ENCODE results near the gene SDSL.
A peak's percentile ranks its signal among the peaks of the same experiment; 100 is the strongest.

SDSL gene

GRCh38 chr12:113425960-113426453 is 3.8 kb downstream of the SDSL start:
- H3K27me3 ChIP-seq (replicated peaks; ENCODE audit: control insufficient read depth, insufficient read depth, low read length), result peaks cover 19% of the 10 kb centered on the region
- H3K4me3 ChIP-seq (ENCODE audit: low read length), result no peak overlapping the region
- no peaks in the 10 kb centered on the region for H3K36me3 ChIP-seq (ENCODE audit: control insufficient read depth, insufficient read depth, low read length, severe bottlenecking)
- H3K9ac ChIP-seq (ENCODE audit: low read length), result no peak overlapping the region
- peaks cover 6% of the 10 kb centered on the region for H3K4me1 ChIP-seq (ENCODE audit: control insufficient read depth, insufficient read depth, low read length)
- H3K9me3 ChIP-seq (ENCODE audit: control insufficient read depth, low read length), result peaks cover 7% of the 10 kb centered on the region
- no peak for DNase-seq (ENCODE audit: low read depth)

- Histone ChIP-seq H3K27me3 (replicated peaks; ENCODE audit: control insufficient read depth, insufficient read depth, low read length) (peaks cover 19% of the 10 kb centered on the region), H3K4me1 (ENCODE audit: control insufficient read depth, insufficient read depth, low read length) (peaks cover 3% of the 10 kb centered on the region), H3K36me3 (ENCODE audit: control insufficient read depth, insufficient read depth, low read length, severe bottlenecking) (no peaks in the 10 kb centered on the region), H3K4me3 (ENCODE audit: low read length) (no peak overlapping the region), H3K9me3 (ENCODE audit: control insufficient read depth, low read length) (peaks cover 7% of the 10 kb centered on the region), H3K9ac (ENCODE audit: low read length) (no peak overlapping the region)
- DNase-seq (ENCODE audit: low read depth), result no peak
These were observed 5.7 kb downstream of the SDSL start for GRCh38 chr12:113427882-113428281.

- H3K36me3 ChIP-seq (ENCODE audit: control insufficient read depth, insufficient read depth, low read length, severe bottlenecking), result no peaks in the 10 kb centered on the region
- peaks cover 19% of the 10 kb centered on the region for H3K27me3 ChIP-seq (replicated peaks; ENCODE audit: control insufficient read depth, insufficient read depth, low read length)
- H3K9me3 ChIP-seq (ENCODE audit: control insufficient read depth, low read length), result peaks cover 7% of the 10 kb centered on the region
- no peak overlapping the region for H3K9ac ChIP-seq (ENCODE audit: low read length)
- H3K4me3 ChIP-seq (ENCODE audit: low read length), result no peak overlapping the region
- H3K4me1 ChIP-seq (ENCODE audit: control insufficient read depth, insufficient read depth, low read length), result peaks cover 9% of the 10 kb centered on the region
- no peak for DNase-seq (ENCODE audit: low read depth)
These were observed 6.3 kb downstream of the SDSL start for GRCh38 chr12:113428482-113428881.

DNA sequence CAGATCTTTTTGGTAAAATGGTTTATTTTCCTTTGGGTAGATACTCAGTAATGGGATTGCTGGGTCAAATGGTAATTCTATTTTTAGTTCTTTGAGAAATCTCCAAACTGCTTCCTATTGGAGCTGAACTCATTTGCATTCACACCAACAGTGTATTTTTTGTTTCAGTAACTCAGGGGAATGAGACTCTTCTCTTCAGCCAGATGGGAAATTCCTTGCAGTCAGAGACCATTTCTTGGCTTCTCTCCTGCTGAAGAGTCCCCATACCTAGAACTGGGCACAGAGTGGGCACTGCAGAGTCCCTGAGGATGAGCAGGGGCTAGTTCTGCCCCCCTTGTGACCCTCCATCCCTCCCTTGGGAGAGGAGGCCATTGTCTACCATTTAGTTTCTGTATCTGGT is 10.8 kb downstream of the SDSL start:
- Histone ChIP-seq H3K9me3 (ENCODE audit: control insufficient read depth, low read length) (peaks cover 7% of the 10 kb centered on the region), H3K4me1 (ENCODE audit: control insufficient read depth, insufficient read depth, low read length) (peaks cover 9% of the 10 kb centered on the region), H3K36me3 (ENCODE audit: control insufficient read depth, insufficient read depth, low read length, severe bottlenecking) (no peaks in the 10 kb centered on the region), H3K27me3 (replicated peaks; ENCODE audit: control insufficient read depth, insufficient read depth, low read length) (peaks cover 28% of the 10 kb centered on the region), H3K9ac (ENCODE audit: low read length) (no peak overlapping the region), H3K4me3 (ENCODE audit: low read length) (no peak overlapping the region)
- no peak for DNase-seq (ENCODE audit: low read depth)

GRCh38 chr12:113435367-113435766 is 13.2 kb downstream of the SDSL start:
- H3K27me3 ChIP-seq (replicated peaks; ENCODE audit: control insufficient read depth, insufficient read depth, low read length), result peaks cover 38% of the 10 kb centered on the region
- H3K9ac ChIP-seq (ENCODE audit: low read length), result no peak overlapping the region
- H3K4me3 ChIP-seq (ENCODE audit: low read length), result no peak overlapping the region
- H3K4me1 ChIP-seq (ENCODE audit: control insufficient read depth, insufficient read depth, low read length), result peaks cover 9% of the 10 kb centered on the region
- no peaks in the 10 kb centered on the region for H3K36me3 ChIP-seq (ENCODE audit: control insufficient read depth, insufficient read depth, low read length, severe bottlenecking)
- DNase-seq (ENCODE audit: low read depth), result no peak
- H3K9me3 ChIP-seq (ENCODE audit: control insufficient read depth, low read length), result peaks cover 2% of the 10 kb centered on the region

DNA sequence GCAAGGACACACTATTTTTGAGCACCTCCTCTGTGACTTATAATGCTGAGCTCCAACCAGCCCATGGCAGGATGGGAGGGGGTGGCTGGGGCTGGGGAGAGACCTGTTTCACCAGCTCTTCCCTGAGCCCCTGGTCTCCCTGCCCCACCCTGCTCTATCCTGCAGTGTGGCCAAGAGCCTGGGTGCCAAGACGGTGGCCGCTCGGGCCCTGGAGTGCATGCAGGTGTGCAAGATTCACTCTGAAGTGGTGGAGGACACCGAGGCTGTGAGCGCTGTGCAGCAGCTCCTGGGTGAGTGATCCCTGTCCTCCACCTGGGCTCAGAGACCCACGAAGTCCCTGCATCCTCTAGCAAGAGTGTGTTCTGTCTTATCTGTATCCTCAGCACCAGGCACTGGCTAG is 14.4 kb downstream of the SDSL start:
- no peak for DNase-seq (ENCODE audit: low read depth)
- Histone ChIP-seq H3K36me3 (ENCODE audit: control insufficient read depth, insufficient read depth, low read length, severe bottlenecking) (no peaks in the 10 kb centered on the region), H3K4me1 (ENCODE audit: control insufficient read depth, insufficient read depth, low read length) (peaks cover 9% of the 10 kb centered on the region), H3K9ac (ENCODE audit: low read length) (no peak overlapping the region), H3K27me3 (replicated peaks; ENCODE audit: control insufficient read depth, insufficient read depth, low read length) (peaks cover 50% of the 10 kb centered on the region), H3K9me3 (ENCODE audit: control insufficient read depth, low read length) (no peaks in the 10 kb centered on the region), H3K4me3 (ENCODE audit: low read length) (no peak overlapping the region)

DNA sequence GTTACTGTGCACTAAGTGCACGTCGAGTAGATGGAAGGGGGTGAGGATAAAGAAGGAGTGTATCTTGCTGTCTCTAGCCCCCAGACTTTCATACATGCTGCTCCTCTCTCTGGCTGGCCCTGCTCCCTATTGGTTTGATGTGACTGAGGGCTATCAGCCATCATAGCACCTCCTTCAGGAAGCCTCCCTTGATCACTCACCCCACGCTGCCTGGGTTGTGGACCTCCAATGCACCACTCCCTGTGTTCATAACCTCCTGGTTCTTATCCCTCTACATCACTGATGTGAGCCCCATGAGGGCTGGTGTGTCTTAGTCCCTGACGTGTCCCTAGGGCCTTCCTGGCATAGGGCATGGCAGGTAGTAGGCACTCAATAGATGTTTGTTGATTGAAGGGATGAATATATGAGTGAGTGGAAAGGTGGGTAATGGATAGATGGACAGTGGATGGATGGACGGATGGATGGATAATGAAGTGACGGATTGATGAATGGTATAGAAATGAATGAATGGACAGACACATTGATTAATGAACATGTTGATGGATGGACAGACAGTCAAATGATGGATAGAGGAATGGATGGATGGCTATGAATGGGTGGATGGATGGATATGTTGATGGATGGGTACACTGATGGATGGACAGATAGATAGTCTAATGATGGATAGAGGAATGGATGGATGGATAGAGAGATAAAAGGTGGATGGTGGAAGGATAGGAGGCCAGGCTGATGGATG is 15.0 kb downstream of the SDSL start:
- Histone ChIP-seq H3K9me3 (ENCODE audit: control insufficient read depth, low read length) (no peaks in the 10 kb centered on the region), H3K4me3 (ENCODE audit: low read length) (no peak overlapping the region), H3K9ac (ENCODE audit: low read length) (no peak overlapping the region), H3K36me3 (ENCODE audit: control insufficient read depth, insufficient read depth, low read length, severe bottlenecking) (no peaks in the 10 kb centered on the region), H3K4me1 (ENCODE audit: control insufficient read depth, insufficient read depth, low read length) (peaks cover 9% of the 10 kb centered on the region), H3K27me3 (replicated peaks; ENCODE audit: control insufficient read depth, insufficient read depth, low read length) (peaks cover 56% of the 10 kb centered on the region)
- DNase-seq (ENCODE audit: low read depth), result no peak

- Histone ChIP-seq H3K4me1 (ENCODE audit: control insufficient read depth, insufficient read depth, low read length) (peaks cover 8% of the 10 kb centered on the region), H3K4me3 (ENCODE audit: low read length) (no peak overlapping the region), H3K27me3 (replicated peaks; ENCODE audit: control insufficient read depth, insufficient read depth, low read length) (peaks cover 59% of the 10 kb centered on the region), H3K36me3 (ENCODE audit: control insufficient read depth, insufficient read depth, low read length, severe bottlenecking) (no peaks in the 10 kb centered on the region), H3K9ac (ENCODE audit: low read length) (no peak overlapping the region), H3K9me3 (ENCODE audit: control insufficient read depth, low read length) (no peaks in the 10 kb centered on the region)
- no peak for DNase-seq (ENCODE audit: low read depth)
These were observed 15.5 kb downstream of the SDSL start for GRCh38 chr12:113437729-113438100.

DNA sequence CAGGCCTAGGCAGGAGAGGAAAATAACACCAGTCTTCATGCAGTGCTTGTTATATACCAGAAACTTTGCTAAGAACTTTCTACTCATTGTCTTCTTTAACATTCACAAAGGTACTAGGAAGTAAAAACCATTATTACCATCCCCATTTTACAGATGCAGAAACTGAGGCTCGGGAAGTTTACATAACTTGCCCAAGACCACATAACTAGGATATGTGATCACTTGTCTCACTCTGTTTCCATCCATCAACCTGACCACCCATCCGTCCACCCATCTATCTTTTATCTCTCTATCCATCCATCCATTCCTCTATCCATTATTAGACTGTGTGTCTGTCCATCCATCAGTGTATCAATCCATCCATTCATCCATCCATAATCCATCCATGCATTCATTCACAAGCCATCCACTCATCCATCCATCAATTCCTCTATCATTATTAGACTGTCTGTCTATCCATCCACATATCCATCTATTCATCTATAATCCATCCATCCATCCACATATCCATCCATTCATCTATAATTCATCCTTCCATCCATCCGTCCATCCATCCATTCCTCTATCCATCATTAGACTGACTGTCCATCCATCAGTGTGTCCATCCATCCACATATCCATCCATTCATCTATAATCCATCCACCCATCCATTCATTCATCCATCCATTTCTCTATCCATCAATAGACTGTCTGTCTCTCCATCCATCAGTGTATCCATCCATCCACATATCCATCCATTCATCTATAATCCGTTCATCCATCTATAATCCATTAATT is 16.5 kb downstream of the SDSL start:
- Histone ChIP-seq H3K36me3 (ENCODE audit: control insufficient read depth, insufficient read depth, low read length, severe bottlenecking) (no peaks in the 10 kb centered on the region), H3K4me3 (ENCODE audit: low read length) (no peak overlapping the region), H3K9me3 (ENCODE audit: control insufficient read depth, low read length) (no peaks in the 10 kb centered on the region), H3K27me3 (replicated peaks; ENCODE audit: control insufficient read depth, insufficient read depth, low read length) (peaks cover 67% of the 10 kb centered on the region), H3K9ac (ENCODE audit: low read length) (no peak overlapping the region), H3K4me1 (ENCODE audit: control insufficient read depth, insufficient read depth, low read length) (no peaks in the 10 kb centered on the region)
- DNase-seq (ENCODE audit: low read depth), result no peak

GRCh38 chr12:113439301-113439597 is 17.1 kb downstream of the SDSL start:
- Histone ChIP-seq H3K9ac (ENCODE audit: low read length) (no peak overlapping the region), H3K36me3 (ENCODE audit: control insufficient read depth, insufficient read depth, low read length, severe bottlenecking) (no peaks in the 10 kb centered on the region), H3K4me3 (ENCODE audit: low read length) (no peak overlapping the region), H3K4me1 (ENCODE audit: control insufficient read depth, insufficient read depth, low read length) (no peaks in the 10 kb centered on the region), H3K9me3 (ENCODE audit: control insufficient read depth, low read length) (no peaks in the 10 kb centered on the region), H3K27me3 (replicated peaks; ENCODE audit: control insufficient read depth, insufficient read depth, low read length) (peaks cover 69% of the 10 kb centered on the region)
- no peak for DNase-seq (ENCODE audit: low read depth)

GRCh38 chr12:113439606-113440030 is 17.4 kb downstream of the SDSL start:
- Histone ChIP-seq H3K4me3 (ENCODE audit: low read length) (no peak overlapping the region), H3K9me3 (ENCODE audit: control insufficient read depth, low read length) (no peaks in the 10 kb centered on the region), H3K9ac (ENCODE audit: low read length) (no peak overlapping the region), H3K27me3 (replicated peaks; ENCODE audit: control insufficient read depth, insufficient read depth, low read length) (peaks cover 73% of the 10 kb centered on the region), H3K36me3 (ENCODE audit: control insufficient read depth, insufficient read depth, low read length, severe bottlenecking) (no peaks in the 10 kb centered on the region), H3K4me1 (ENCODE audit: control insufficient read depth, insufficient read depth, low read length) (no peaks in the 10 kb centered on the region)
- DNase-seq (ENCODE audit: low read depth), result peak; percentile 70

All from adipocyte (in vitro differentiated cells).